G401.6 (cell line): ENCODE measurements around the gene CALR.
A peak's percentile ranks its signal among the peaks of the same experiment; 100 is the strongest.
"Not testable (repeated sequence)": the region's sequence is repeated elsewhere in the genome, so short reads cannot be mapped to it uniquely, and the experiment has no call there.

Experiments used
- FAIRE-seq: peaks from 2 replicates; lab custom pipeline; 2012; peaks lifted over from hg19 to GRCh38; lab: Jason Lieb, UNC

CALR gene

GRCh38 chr19:12933287-12934072 lies 4.9 kb upstream of the CALR start, which contains the start of gene FARSA:
TSS of gene FARSA (minus strand) at chr19:12933711. CDS start at chr19:12933696, 15 bp downstream.
- FAIRE-seq = peak; percentile 33

GRCh38 chr19:12935071-12935470 lies 3.3 kb upstream of the CALR start:
- no peak for FAIRE-seq

- FAIRE-seq = no peak
Observed at GRCh38 chr19:12936582-12936981, 1.8 kb upstream of the CALR start.

GRCh38 chr19:12937093-12937926 lies 1.1 kb upstream of the CALR start:
- no peak for FAIRE-seq

- FAIRE-seq = no peak
Observed at GRCh38 chr19:12938779-12939601, 581 bp downstream of the CALR start.

- FAIRE-seq = no peak
Observed at GRCh38 chr19:12939975-12940423, 1.6 kb downstream of the CALR start.

- FAIRE-seq = no peak
Observed at GRCh38 chr19:12940897-12941296, 2.5 kb downstream of the CALR start.

- no peak for FAIRE-seq
Observed at GRCh38 chr19:12943437-12944044, 5.1 kb downstream of the CALR start.

GRCh38 chr19:12944104-12944674 lies 5.8 kb downstream of the CALR start:
- FAIRE-seq = no peak

- peak; percentile 96 for FAIRE-seq
Observed at GRCh38 chr19:12945479-12946091, 7.2 kb downstream of the CALR start, which contains the start of gene RAD23A. TSS of gene RAD23A (plus strand) at chr19:12945862. CDS start at chr19:12945949, 87 bp downstream.

GRCh38 chr19:12946092-12946721 lies 7.8 kb downstream of the CALR start:
- peak; percentile 17 for FAIRE-seq

- FAIRE-seq = no peak
Observed at GRCh38 chr19:12946731-12947496, 8.5 kb downstream of the CALR start.

- no peak for FAIRE-seq
Observed at GRCh38 chr19:12947702-12948611, 9.5 kb downstream of the CALR start.

GRCh38 chr19:12948612-12949362 lies 10.4 kb downstream of the CALR start:
- FAIRE-seq = no peak

- no peak for FAIRE-seq
Observed at GRCh38 chr19:12949363-12950283, 11.2 kb downstream of the CALR start.

GRCh38 chr19:12952050-12952449 lies 13.6 kb downstream of the CALR start:
- FAIRE-seq = not testable (repeated sequence)
